Hepatocyte (in vitro differentiated cells): Measurements from ENCODE around the gene IER5. TPM values are rescaled to one million over a fixed set of nuclear protein-coding genes. Genes with fewer than 3 reads are reported as not detected.

Experiments used
- DNase-seq: peaks from one replicate; pipeline ENCODE4 v3.0.0-alpha.2; 2016; ENCODE audit warnings: low spot score
- H2AFZ ChIP-seq: fragments of 200-600 bp; sonication (generic); 2 replicates; pipeline ENCODE4 v1.6.0; 2016; ENCODE audit warnings: antibody characterized with exemption, mild to moderate bottlenecking
- H3K27ac ChIP-seq: fragments of 200-600 bp; sonication (generic); 2 replicates; pipeline ENCODE4 v1.5.1; 2016; ENCODE audit warnings: mild to moderate bottlenecking
- H3K27me3 ChIP-seq: fragments of 200-600 bp; sonication (generic); 2 replicates; pipeline ENCODE4 v1.6.1; 2016
- H3K36me3 ChIP-seq: fragments of 200-600 bp; sonication (generic); replicated peaks from 2 replicates; pipeline ENCODE4 v1.5.1; 2016; ENCODE audit warnings: low read depth; ENCODE audit not compliant: insufficient read depth
- H3K4me1 ChIP-seq: fragments of 200-600 bp; sonication (generic); 2 replicates; pipeline ENCODE4 v1.5.1; 2016; ENCODE audit warnings: mild to moderate bottlenecking, moderate library complexity; ENCODE audit not compliant: insufficient read depth
- H3K4me2 ChIP-seq: fragments of 200-600 bp; sonication (generic); 2 replicates; pipeline ENCODE4 v1.6.0; 2016
- H3K4me3 ChIP-seq: fragments of 200-600 bp; sonication (generic); 2 replicates; pipeline ENCODE4 v1.5.1; 2016; ENCODE audit warnings: mild to moderate bottlenecking
- H3K79me2 ChIP-seq: fragments of 200-600 bp; sonication (generic); 2 replicates; pipeline ENCODE4 v1.6.0; 2017; ENCODE audit warnings: mild to moderate bottlenecking
- H3K9me2 ChIP-seq: fragments of 200-600 bp; sonication (generic); replicated peaks from 2 replicates; pipeline ENCODE4 v1.6.0; 2017; ENCODE audit warnings: mild to moderate bottlenecking; ENCODE audit not compliant: insufficient read depth
- H3K9me3 ChIP-seq: fragments of 200-600 bp; sonication (generic); 2 replicates; pipeline ENCODE4 v1.5.1; 2016; ENCODE audit warnings: low read depth, mild to moderate bottlenecking
- H4K20me1 ChIP-seq: fragments of 200-600 bp; sonication (generic); 2 replicates; pipeline ENCODE4 v1.6.0; 2016; ENCODE audit warnings: mild to moderate bottlenecking; ENCODE audit not compliant: insufficient read depth, poor library complexity, severe bottlenecking
- EZH2 ChIP-seq: fragments of 200-600 bp; sonication (generic); IDR thresholded peaks from 2 replicates; pipeline ENCODE4 v1.6.1; 2016; ENCODE audit warnings: antibody characterized with exemption, mild to moderate bottlenecking, borderline replicate concordance
- EZH2phosphoT487 ChIP-seq: fragments of 200-600 bp; sonication (generic); IDR thresholded peaks from one replicate; pipeline ENCODE4 v1.6.1; 2018; ENCODE audit warnings: antibody characterized with exemption, mild to moderate bottlenecking, low read depth, moderate library complexity; ENCODE audit not compliant: unreplicated experiment, severe bottlenecking
- WGBS: methylation state at CpG from one replicate; pipeline ENCODE4 v1.1.6; 2016; ENCODE audit warnings: low lambda C conversion rate; ENCODE audit errors: missing lambda C conversion rate; 5-methylcytosine and 5-hydroxymethylcytosine counted together
- polyA plus RNA-seq: library from polyadenylated mRNA; unstranded; fragments of >200 nt; fragmentation: Nextera tagmentation; extraction: Ambion mirVana; gene quantifications from 2 replicates; pipeline ENCODE4 v1.2.1, GENCODE V29; 2016
- total RNA-seq: library from RNA; depleted of rRNA; stranded (reverse); fragments of >200 nt; gene quantifications from 2 replicates; pipeline ENCODE4 v1.2.3, GENCODE V29; 2014
- TF ChIP-seq, protein P1 (sequence below): fragments of 200-600 bp; sonication (generic); IDR thresholded peaks from 2 replicates; pipeline ENCODE4 v1.5.1; 2016; ENCODE audit warnings: antibody characterized with exemption, mild to moderate bottlenecking; ENCODE audit not compliant: poor library complexity

The IER5 gene
- total and polyA plus RNA-seq, 2 experiments from 2014 or later = 16.6 to 23.1 TPM

DNA sequence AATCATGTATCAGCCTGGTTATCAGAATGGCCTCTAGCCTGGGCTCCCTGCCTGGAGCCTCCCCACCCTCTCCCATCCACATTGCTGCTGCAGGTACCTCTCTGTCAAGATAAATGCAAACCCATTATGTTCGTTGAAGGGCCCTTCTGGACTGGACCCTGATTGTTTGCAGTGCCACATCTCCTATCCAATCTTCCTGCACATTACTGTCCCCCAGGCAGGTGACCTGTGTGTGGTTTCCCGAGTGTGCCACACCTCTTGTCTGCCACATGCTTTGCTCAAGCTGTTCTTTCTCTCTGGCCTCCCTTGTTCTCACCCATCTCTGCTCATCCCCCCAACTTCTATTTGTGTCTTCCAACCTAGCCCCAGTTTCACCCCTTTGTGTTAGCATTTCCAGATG lies 32.4 kb downstream of the IER5 start:
- no peaks in the 10 kb centered on the region for H3K36me3 ChIP-seq
- no peaks in the 10 kb centered on the region for H3K27me3 ChIP-seq
- no peaks in the 10 kb centered on the region for H3K9me3 ChIP-seq
- H3K4me3 ChIP-seq = no peak overlapping the region
- WGBS = 14% methylated on average over 2 of the region's 2 CpGs
- peak overlapping the region; percentile 51 for H3K27ac ChIP-seq
- no peak overlapping the region for H3K4me2 ChIP-seq
- TF ChIP-seq, protein P1, sequence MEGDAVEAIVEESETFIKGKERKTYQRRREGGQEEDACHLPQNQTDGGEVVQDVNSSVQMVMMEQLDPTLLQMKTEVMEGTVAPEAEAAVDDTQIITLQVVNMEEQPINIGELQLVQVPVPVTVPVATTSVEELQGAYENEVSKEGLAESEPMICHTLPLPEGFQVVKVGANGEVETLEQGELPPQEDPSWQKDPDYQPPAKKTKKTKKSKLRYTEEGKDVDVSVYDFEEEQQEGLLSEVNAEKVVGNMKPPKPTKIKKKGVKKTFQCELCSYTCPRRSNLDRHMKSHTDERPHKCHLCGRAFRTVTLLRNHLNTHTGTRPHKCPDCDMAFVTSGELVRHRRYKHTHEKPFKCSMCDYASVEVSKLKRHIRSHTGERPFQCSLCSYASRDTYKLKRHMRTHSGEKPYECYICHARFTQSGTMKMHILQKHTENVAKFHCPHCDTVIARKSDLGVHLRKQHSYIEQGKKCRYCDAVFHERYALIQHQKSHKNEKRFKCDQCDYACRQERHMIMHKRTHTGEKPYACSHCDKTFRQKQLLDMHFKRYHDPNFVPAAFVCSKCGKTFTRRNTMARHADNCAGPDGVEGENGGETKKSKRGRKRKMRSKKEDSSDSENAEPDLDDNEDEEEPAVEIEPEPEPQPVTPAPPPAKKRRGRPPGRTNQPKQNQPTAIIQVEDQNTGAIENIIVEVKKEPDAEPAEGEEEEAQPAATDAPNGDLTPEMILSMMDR = no peak
- TF ChIP-seq EZH2phosphoT487 (no peak), EZH2 (no peak)
- H4K20me1 ChIP-seq = no peaks in the 10 kb centered on the region
- peaks cover 18% of the 10 kb centered on the region for H3K4me1 ChIP-seq
- no peak for DNase-seq
- H2AFZ ChIP-seq = no peak overlapping the region
- no peaks in the 10 kb centered on the region for H3K79me2 ChIP-seq
- no peaks in the 10 kb centered on the region for H3K9me2 ChIP-seq

DNA sequence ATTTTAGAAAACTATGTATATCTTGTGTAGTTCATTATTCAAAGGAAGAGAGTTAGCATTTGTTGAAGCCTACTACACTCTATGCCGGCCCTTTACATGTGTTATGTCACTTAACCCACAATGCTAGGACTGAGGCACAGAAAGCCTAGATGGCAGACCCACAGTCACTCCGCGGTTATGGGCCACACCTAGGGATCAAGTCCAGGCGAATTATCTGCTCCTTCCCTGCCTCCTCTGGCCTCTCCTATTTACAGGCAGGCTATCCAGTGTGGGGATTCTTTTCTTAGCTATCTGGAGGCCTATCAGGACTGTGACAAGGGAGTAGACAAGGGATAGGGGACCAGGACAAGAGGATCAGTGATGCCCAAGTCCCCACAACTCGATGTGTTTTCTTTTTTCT lies 33.0 kb downstream of the IER5 start:
- whole genome bisulfite sequencing = 83% methylated on average over 5 of the region's 5 CpGs
- H4K20me1 ChIP-seq = no peaks in the 10 kb centered on the region
- H3K4me2 ChIP-seq = no peak overlapping the region
- TF ChIP-seq EZH2 (no peak), EZH2phosphoT487 (no peak)
- TF ChIP-seq, protein P1 = no peak
- H3K27ac ChIP-seq = peak overlapping the region; percentile 51
- no peak overlapping the region for H3K4me3 ChIP-seq
- no peaks in the 10 kb centered on the region for H3K36me3 ChIP-seq
- H3K9me2 ChIP-seq = no peaks in the 10 kb centered on the region
- no peaks in the 10 kb centered on the region for H3K27me3 ChIP-seq
- no peak overlapping the region for H2AFZ ChIP-seq
- peaks cover 18% of the 10 kb centered on the region for H3K4me1 ChIP-seq
- no peak for DNase-seq
- no peaks in the 10 kb centered on the region for H3K9me3 ChIP-seq
- H3K79me2 ChIP-seq = no peaks in the 10 kb centered on the region

DNA sequence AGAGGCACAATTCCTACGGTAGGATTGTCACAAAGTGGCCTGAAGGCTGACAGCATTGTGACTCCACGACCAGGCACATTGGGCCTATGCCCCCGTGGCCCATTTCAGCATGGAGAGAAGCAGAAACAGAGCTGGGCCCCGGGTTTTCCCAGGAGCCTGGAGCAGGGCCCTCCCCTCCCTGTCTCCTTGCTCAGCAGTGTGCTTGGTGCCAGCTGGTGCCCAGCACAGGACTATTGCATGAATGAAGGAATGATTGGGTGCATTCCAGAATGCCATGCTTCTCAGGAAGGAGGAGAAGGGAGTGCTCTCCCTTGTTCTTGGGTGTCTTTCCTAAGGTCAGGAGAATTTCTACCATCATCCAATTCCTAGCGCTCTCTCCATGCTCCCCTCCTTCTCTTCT lies 33.7 kb downstream of the IER5 start:
- no peak for DNase-seq
- peaks cover 14% of the 10 kb centered on the region for H3K4me1 ChIP-seq
- no peak overlapping the region for H3K4me2 ChIP-seq

More for the DNA sequence above, 33.7 kb downstream of the IER5 start:
- no peaks in the 10 kb centered on the region for H3K9me2 ChIP-seq
- no peak overlapping the region for H3K4me3 ChIP-seq
- WGBS = 92% methylated on average over 5 of the region's 5 CpGs
- H4K20me1 ChIP-seq = no peaks in the 10 kb centered on the region
- H3K36me3 ChIP-seq = no peaks in the 10 kb centered on the region
- no peak overlapping the region for H3K27ac ChIP-seq
- H2AFZ ChIP-seq = no peak overlapping the region
- TF ChIP-seq, protein P1 = no peak
- TF ChIP-seq EZH2 = no peak
- TF ChIP-seq EZH2phosphoT487 = no peak
- H3K79me2 ChIP-seq = no peaks in the 10 kb centered on the region
- no peaks in the 10 kb centered on the region for H3K27me3 ChIP-seq
- H3K9me3 ChIP-seq = no peaks in the 10 kb centered on the region
